ENCODE data around the gene C18orf32. TPM values are rescaled to one million over a fixed set of nuclear protein-coding genes. Genes with fewer than 3 reads are reported as not detected.

The C18orf32 gene
- total RNA-seq, 4 donors from 2014 or later: 39.6 to 61.5 (median 55.2) TPM

DNA sequence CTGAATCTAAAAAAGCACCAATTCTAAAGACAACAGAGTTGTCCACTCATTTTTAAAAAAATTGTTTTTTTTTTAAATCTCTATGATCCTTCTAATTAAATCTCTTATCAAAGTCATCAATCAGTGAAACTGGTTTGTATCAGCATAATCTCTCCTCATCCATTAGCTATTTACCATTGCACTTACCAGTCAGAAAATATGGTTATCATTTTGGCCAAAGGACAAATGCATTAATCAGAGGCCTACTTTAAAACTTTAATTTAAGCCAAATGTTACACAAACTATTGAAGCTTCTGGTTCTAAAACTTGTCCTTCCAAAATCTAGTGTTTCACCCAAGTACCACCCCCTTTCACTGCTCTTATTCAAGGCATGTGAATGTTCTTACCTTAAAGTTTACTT, 3.8 kb downstream of the C18orf32 start:
- Histone ChIP-seq H3K4me1 (peaks cover 17 to 42% (median 41%) of the 10 kb centered on the region in 4 donors), H3K27me3 (no peaks in the 10 kb centered on the region), H3K4me3 (no peak overlapping the region), H3K27ac (replicated peaks in 1 of 4) (no peak overlapping the region), H3K9me3 (no peaks in the 10 kb centered on the region), H3K36me3 (peaks cover 24 to 57% (median 46%) of the 10 kb centered on the region in 4 donors)
- intact Hi-C loops (cut with DNase I): no loop called here
- DNase-seq (ENCODE audit: extremely low spot score): no peak
- TF ChIP-seq EP300 (IDR thresholded peaks at IDR 0.05): no peak
- TF ChIP-seq POLR2A (IDR thresholded peaks at IDR 0.05; ENCODE audit: low read depth): no peak
- TF ChIP-seq POLR2AphosphoS5 (IDR thresholded peaks at IDR 0.05): no peak
- TF ChIP-seq, protein P1, sequence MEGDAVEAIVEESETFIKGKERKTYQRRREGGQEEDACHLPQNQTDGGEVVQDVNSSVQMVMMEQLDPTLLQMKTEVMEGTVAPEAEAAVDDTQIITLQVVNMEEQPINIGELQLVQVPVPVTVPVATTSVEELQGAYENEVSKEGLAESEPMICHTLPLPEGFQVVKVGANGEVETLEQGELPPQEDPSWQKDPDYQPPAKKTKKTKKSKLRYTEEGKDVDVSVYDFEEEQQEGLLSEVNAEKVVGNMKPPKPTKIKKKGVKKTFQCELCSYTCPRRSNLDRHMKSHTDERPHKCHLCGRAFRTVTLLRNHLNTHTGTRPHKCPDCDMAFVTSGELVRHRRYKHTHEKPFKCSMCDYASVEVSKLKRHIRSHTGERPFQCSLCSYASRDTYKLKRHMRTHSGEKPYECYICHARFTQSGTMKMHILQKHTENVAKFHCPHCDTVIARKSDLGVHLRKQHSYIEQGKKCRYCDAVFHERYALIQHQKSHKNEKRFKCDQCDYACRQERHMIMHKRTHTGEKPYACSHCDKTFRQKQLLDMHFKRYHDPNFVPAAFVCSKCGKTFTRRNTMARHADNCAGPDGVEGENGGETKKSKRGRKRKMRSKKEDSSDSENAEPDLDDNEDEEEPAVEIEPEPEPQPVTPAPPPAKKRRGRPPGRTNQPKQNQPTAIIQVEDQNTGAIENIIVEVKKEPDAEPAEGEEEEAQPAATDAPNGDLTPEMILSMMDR (IDR thresholded peaks at IDR 0.05): no peak

GRCh38 chr18:49481907-49482306, 5.1 kb downstream of the C18orf32 start:
- Histone ChIP-seq H3K36me3 (peaks cover 18 to 59% (median 40%) of the 10 kb centered on the region in 4 donors), H3K4me1 (peaks cover 14 to 41% (median 32%) of the 10 kb centered on the region in 4 donors), H3K9me3 (no peaks in the 10 kb centered on the region), H3K27ac (replicated peaks in 1 of 4) (no peak overlapping the region), H3K27me3 (no peaks in the 10 kb centered on the region), H3K4me3 (no peak overlapping the region)
- 76% methylated on average over 3 of the region's 3 CpGs for WGBS
- DNase-seq (ENCODE audit: extremely low spot score): no peak
- intact Hi-C loops (cut with DNase I): no loop called here
- TF ChIP-seq EP300 (IDR thresholded peaks at IDR 0.05): no peak
- no peak for TF ChIP-seq POLR2A (IDR thresholded peaks at IDR 0.05; ENCODE audit: low read depth)
- TF ChIP-seq POLR2AphosphoS5 (IDR thresholded peaks at IDR 0.05): no peak
- TF ChIP-seq, protein P1 (IDR thresholded peaks at IDR 0.05): no peak

- peaks cover 18 to 59% (median 40%) of the 10 kb centered on the region in 4 donors for H3K36me3 ChIP-seq
- WGBS: 83% methylated on average over 4 of the region's 4 CpGs
- intact Hi-C loops (cut with DNase I): no loop called here
Measured at GRCh38 chr18:49481317-49481716, 5.7 kb downstream of the C18orf32 start.

GRCh38 chr18:49479381-49480137, 7.5 kb downstream of the C18orf32 start:
- Histone ChIP-seq H3K27ac (replicated peaks in 1 of 4) (peak overlapping the region in 1 of 4 donors; percentile 12), H3K4me1 (peaks cover 0 to 28% (median 21%) of the 10 kb centered on the region in 4 donors), H3K4me3 (no peak overlapping the region), H3K27me3 (no peaks in the 10 kb centered on the region), H3K36me3 (peaks cover 18 to 59% (median 40%) of the 10 kb centered on the region in 4 donors), H3K9me3 (no peaks in the 10 kb centered on the region)
- intact Hi-C loops (cut with DNase I): no loop called here
- DNase-seq (ENCODE audit: extremely low spot score): no peak
- no peak for TF ChIP-seq POLR2AphosphoS5 (IDR thresholded peaks at IDR 0.05)
- no peak for TF ChIP-seq EP300 (IDR thresholded peaks at IDR 0.05)
- no peak for TF ChIP-seq POLR2A (IDR thresholded peaks at IDR 0.05; ENCODE audit: low read depth)
- TF ChIP-seq, protein P1 (IDR thresholded peaks at IDR 0.05): no peak
- WGBS: 89% methylated on average over 5 of the region's 5 CpGs

More at GRCh38 chr18:49481317-49481716, 5.7 kb downstream of the C18orf32 start:
- Histone ChIP-seq H3K9me3 (no peaks in the 10 kb centered on the region), H3K27me3 (no peaks in the 10 kb centered on the region), H3K4me1 (peaks cover 14 to 45% (median 37%) of the 10 kb centered on the region in 4 donors), H3K4me3 (no peak overlapping the region), H3K27ac (replicated peaks in 1 of 4) (no peak overlapping the region)
- no peak for TF ChIP-seq EP300 (IDR thresholded peaks at IDR 0.05)
- no peak for TF ChIP-seq POLR2AphosphoS5 (IDR thresholded peaks at IDR 0.05)
- no peak for TF ChIP-seq POLR2A (IDR thresholded peaks at IDR 0.05; ENCODE audit: low read depth)
- TF ChIP-seq, protein P1 (IDR thresholded peaks at IDR 0.05): no peak
- DNase-seq (ENCODE audit: extremely low spot score): no peak

Measured in esophagus muscularis mucosa (tissue), 4 donors.